ENCODE measurements around the gene MGME1.
A peak's percentile ranks its signal among the peaks of the same experiment; 100 is the strongest.

Gene MGME1

GRCh38 chr20:17993546-17993945 lies 24.7 kb downstream of the MGME1 start:
- DNase-seq, result no peak

GRCh38 chr20:17995967-17996819 lies 27.4 kb downstream of the MGME1 start:
- DNase-seq, result peak; percentile 75

GRCh38 chr20:17998446-17998845 lies 29.6 kb downstream of the MGME1 start:
- no peak for DNase-seq

- no peak for DNase-seq
Observed at GRCh38 chr20:17999566-17999965, 30.7 kb downstream of the MGME1 start.

- DNase-seq, result no peak
Observed at GRCh38 chr20:18001131-18001921, 32.5 kb downstream of the MGME1 start.

GRCh38 chr20:18003897-18004296 lies 35.1 kb downstream of the MGME1 start:
- no peak for DNase-seq

GRCh38 chr20:18004384-18005031 lies 35.7 kb downstream of the MGME1 start:
- no peak for DNase-seq

- no peak for DNase-seq
Observed at GRCh38 chr20:18005170-18005989, 36.6 kb downstream of the MGME1 start.

GRCh38 chr20:18005990-18006364 lies 37.2 kb downstream of the MGME1 start:
- DNase-seq, result no peak

GRCh38 chr20:18006684-18007083 lies 37.9 kb downstream of the MGME1 start:
- DNase-seq, result no peak

GRCh38 chr20:18007534-18008292 lies 38.9 kb downstream of the MGME1 start:
- no peak for DNase-seq

GRCh38 chr20:18009116-18009515 lies 40.3 kb downstream of the MGME1 start:
- DNase-seq, result no peak

GRCh38 chr20:18011482-18011881 lies 42.7 kb downstream of the MGME1 start:
- no peak for DNase-seq

GRCh38 chr20:18011951-18012645 lies 43.3 kb downstream of the MGME1 start:
- no peak for DNase-seq

GRCh38 chr20:18012901-18013300 lies 44.1 kb downstream of the MGME1 start:
- no peak for DNase-seq

- DNase-seq, result no peak
Observed at GRCh38 chr20:18014411-18014810, 45.6 kb downstream of the MGME1 start.

GRCh38 chr20:18016772-18017171 lies 48.0 kb downstream of the MGME1 start:
- no peak for DNase-seq

- no peak for DNase-seq
Observed at GRCh38 chr20:18018100-18018499, 49.3 kb downstream of the MGME1 start.

- peak; percentile 16 for DNase-seq
Observed at GRCh38 chr20:18019068-18019467, 50.2 kb downstream of the MGME1 start.

- DNase-seq, result no peak
Observed at GRCh38 chr20:18020931-18021330, 52.1 kb downstream of the MGME1 start.

GRCh38 chr20:18024606-18025127 lies 55.8 kb downstream of the MGME1 start:
- no peak for DNase-seq

Measured in CD4-positive, alpha-beta T cell treated with Interleukin-12 subunit alpha and Interleukin-12 subunit beta, for 1 hour (primary cell).